SH-SY5Y (cell line): Measurements from ENCODE around the gene FER.

Experiments
- GATA2 ChIP-seq: IDR thresholded peaks from 2 replicates; pipeline ENCODE4 v1.6.1; 2011; ENCODE audit warnings: mild to moderate bottlenecking, low read depth, low read length
- GATA3 ChIP-seq: IDR thresholded peaks from 2 replicates; pipeline ENCODE4 v1.6.1; 2011; ENCODE audit warnings: low read depth, mild to moderate bottlenecking, low read length, moderate library complexity

DNA sequence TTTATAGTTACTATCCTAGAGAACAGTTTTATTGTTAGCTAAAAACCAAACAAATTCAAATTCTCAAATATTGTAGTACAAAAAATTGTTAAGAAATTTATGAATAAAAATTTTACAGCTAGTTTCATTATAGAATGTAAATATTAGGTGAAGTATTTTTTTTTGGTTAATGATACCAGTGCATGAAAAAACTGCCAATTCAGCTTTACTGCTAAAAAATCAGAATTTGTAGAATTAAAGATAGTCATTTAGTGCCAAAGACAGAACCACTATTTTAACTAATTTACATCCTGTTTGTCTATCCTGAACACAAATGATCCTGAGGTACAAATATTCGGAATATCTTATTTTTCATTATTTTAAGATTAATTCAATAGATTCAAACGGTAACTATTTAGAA lies 202.6 kb downstream of the FER start:
- TF ChIP-seq GATA2 (no peak), GATA3 (no peak)
